SK-N-DZ (cell line): ENCODE measurements around the gene SMYD2.

Source experiments
- DNase-seq: peaks from one replicate; pipeline ENCODE4 v3.0.0-alpha.2; 2015; ENCODE audit warnings: low spot score

SMYD2 gene

GRCh38 chr1:214329470-214330220 is 48.7 kb downstream of the SMYD2 start:
- no peak for DNase-seq

DNA sequence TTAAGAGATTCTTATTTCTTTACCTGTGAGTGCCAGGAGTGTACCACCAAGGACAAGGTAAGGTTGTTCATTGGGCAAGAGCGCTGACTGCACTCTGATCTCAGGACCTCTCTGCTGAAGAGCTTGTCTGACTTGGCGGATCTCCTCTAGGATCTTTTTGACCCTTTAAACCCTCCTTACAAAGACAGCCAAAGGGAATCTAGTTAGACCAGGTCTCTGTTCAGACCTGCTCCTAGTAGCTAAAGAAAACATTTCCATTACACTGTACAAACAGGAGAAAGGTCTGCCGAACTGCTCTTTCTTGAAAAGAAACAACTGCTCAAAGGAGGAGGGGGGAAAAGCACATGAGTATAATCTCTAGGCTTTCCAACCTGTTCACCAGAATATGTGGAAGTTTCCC is 49.3 kb downstream of the SMYD2 start:
- no peak for DNase-seq

GRCh38 chr1:214330715-214331114 is 49.8 kb downstream of the SMYD2 start:
- DNase-seq = no peak

DNA sequence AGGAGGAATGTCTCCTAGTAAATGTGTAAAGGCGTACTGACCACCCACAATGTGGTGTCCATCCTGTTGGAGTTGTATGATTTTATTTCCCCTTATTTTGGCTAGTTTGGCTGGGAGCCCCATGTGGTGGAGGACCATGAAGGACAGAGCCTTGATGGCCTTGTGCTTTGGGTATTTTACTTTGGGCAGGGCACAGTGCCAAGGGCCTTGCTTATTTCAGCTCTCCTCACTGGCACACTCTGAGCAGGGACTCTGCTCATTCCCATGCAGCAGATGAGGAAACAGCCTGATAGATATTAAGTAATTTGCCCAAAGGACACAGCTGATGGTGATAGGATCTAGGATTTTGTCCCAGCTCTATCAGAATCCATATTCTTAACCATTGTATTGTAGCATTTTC is 50.2 kb downstream of the SMYD2 start:
- no peak for DNase-seq

DNA sequence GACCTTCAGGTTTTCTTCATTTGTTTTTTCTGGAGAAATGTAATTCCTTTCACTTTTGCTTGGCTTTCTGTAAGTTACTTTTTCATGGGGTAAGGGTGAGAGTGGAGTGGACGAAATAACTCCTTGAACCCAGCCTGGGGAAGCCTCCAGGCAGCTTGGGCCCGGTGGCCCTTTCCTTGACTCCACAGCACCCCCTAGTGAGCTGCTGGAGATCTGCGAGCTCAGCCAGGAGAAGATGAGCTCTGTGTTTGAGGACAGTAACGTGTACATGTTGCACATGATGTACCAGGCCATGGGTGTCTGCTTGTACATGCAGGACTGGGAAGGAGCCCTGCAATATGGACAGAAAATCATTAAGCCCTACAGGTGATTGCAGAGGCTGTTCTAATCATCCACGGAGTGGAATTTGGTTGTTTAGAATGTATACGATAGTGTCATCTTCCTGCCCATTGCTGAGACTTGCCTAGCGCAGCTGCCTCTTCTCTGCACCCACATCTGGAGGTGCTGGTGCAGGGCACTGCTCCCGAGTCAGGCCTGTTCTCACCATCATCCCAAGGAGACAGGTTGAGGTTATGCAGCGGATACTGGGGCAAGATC is 51.0 kb downstream of the SMYD2 start:
- peak; percentile 44 for DNase-seq

DNA sequence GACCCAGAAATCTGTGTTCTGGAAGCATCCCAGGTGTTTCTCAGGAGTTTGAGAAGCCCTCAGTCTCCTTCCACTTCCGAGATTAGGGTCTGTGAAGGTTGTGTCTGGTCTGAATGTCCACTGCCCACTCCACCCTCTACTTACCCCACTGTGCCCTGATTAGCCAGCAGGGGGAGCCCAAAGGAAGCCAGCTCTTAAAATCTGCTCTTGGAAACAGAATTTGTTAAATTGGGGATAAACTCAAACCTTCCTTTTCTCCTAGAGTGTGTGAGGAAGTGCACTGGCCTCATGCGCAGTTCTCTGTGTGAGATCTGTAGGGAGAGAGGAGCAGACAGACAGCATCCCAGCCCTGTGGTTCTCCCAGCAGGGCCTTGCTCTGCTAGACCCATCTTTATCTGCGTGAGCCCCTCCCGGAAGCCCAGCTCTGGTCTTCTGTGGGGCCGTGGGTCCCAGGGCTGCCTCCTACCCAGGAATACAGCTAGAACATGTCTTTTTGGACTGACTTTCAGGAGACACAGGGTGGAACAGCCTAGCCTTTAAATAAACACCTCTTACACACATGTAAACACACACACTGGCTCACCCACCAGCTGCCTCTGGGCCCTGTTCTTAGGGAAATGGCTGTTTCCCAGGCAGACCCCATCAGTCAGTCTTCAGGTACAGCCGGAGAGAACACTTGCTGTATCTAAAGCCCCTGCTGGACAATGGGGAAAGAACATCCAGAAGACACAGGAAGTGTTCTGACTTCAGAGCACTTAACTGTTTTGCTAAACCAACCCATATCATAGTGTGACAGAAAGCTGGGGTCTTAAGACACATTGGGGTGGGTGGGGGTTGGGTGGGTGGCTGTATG is 52.2 kb downstream of the SMYD2 start:
- DNase-seq = peak; percentile 41

GRCh38 chr1:214335567-214335966 is 54.6 kb downstream of the SMYD2 start:
- DNase-seq = no peak

GRCh38 chr1:214337015-214337414 is 56.1 kb downstream of the SMYD2 start:
- DNase-seq = no peak

DNA sequence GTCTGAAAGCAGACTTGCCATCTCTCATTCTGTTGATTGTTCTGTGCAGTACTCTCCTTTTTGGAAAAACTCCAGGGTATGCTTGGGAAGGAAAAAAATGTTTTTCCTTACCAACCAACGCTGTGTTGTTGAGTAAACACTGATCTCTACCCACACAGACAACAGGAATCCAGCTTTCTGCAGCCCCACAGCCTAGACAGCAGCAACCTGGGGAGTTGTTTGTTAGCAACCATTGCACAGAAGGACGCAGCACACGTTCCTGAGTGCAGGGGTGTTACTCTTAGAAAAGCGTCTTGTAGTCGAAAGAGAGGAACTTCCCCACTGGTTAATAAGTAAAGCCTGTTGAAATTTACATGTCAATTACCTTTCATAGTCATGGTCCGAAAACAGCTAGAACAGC is 56.6 kb downstream of the SMYD2 start:
- no peak for DNase-seq

GRCh38 chr1:214338212-214338611 is 57.3 kb downstream of the SMYD2 start:
- no peak for DNase-seq

- DNase-seq = no peak
These were observed 60.5 kb downstream of the SMYD2 start for GRCh38 chr1:214341459-214341858.

GRCh38 chr1:214341932-214342331 is 61.0 kb downstream of the SMYD2 start:
- DNase-seq = no peak

GRCh38 chr1:214342525-214342924 is 61.6 kb downstream of the SMYD2 start:
- DNase-seq = no peak

DNA sequence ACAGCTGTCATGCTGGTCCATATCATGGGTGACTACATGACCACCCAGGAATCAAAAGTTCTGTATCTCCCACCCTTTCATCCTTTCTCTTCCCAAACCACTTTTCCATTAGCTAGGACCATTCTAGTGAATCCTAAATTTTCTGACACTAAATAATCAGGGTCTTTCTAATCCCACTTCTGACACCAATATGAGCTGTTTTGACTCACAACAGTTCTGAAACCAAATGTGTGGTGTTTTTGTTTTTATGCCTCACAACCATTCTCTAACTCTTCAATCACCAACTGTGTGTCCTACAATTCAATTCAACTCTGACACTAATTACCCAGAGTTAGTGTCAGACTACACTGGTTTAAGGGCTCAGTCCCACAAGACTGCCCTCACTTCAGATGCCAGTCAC is 63.9 kb downstream of the SMYD2 start:
- DNase-seq = no peak

DNA sequence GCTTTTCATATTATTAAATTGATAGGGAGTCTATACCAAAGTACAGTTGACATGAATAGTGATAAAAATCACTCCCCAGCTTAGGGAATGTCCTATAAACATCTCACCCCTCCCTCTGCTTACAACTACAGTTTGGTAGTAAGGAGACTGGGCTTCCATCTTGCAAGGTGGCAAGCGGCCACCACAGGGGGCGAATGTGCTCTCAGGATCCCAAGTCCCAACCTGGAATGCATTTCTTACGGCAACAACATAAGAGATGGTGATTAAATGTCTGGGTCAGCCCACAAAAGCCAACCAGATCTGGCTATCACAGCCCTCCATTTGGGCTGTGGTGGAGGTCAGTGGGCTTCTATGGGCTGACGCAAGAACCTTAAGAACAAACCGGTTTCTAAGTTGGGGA is 68.0 kb downstream of the SMYD2 start:
- no peak for DNase-seq

GRCh38 chr1:214349781-214350180 is 68.8 kb downstream of the SMYD2 start:
- DNase-seq = no peak

DNA sequence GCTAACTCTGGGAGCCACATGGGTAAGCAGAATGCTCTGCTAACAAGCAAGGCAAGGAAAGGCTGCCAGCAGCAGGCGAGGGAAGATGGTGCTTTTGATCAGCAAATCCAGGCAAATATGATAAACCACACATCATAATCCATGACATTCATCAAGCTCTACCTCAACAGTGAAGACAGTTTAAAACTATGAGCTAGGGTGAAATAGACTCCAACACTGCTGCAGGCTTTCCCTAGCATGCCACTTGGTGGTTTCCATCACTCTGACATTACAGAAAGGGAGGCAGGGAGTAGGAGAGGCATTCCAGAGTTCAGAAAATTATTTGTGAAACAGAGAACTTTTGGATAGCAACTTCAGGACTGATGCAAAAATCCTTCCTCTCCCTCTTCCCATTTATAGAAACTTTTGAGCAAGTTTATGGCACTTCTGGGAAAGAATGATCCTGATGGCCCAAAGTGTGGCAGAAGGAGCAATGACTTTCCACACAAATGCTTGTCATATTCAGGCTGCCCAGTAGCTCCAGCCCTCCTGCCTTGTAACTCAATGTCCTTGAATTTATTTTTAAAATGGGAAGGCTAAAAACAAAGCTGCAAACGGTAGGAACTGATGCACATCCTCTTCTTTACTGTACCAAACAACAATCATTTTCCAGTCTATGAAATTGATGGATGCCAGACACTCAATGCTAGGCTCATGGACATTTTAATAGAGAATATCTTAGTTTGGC is 70.8 kb downstream of the SMYD2 start:
- DNase-seq = no peak

- no peak for DNase-seq
These were observed 71.9 kb downstream of the SMYD2 start for GRCh38 chr1:214352838-214353237.

- no peak for DNase-seq
These were observed 73.6 kb downstream of the SMYD2 start for GRCh38 chr1:214354440-214355148.

DNA sequence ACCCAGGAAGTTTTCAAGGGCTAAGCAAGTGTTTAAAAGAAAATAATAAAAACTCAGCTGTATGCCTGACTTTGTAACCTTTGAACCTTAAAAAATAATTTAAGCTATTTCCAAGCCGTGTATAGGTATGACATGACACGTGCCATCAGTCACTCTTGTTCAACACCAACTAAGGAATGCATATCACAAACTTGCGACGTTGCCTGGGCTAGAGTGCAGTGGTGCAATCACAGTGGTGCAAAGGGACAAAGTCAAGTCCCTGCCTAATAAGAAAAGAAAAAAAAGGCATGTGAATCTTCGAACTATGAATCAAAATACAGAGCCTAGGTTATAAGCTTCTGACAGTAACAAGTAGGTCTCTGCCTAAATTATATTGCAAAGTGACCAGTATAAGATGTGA is 79.2 kb downstream of the SMYD2 start:
- no peak for DNase-seq

DNA sequence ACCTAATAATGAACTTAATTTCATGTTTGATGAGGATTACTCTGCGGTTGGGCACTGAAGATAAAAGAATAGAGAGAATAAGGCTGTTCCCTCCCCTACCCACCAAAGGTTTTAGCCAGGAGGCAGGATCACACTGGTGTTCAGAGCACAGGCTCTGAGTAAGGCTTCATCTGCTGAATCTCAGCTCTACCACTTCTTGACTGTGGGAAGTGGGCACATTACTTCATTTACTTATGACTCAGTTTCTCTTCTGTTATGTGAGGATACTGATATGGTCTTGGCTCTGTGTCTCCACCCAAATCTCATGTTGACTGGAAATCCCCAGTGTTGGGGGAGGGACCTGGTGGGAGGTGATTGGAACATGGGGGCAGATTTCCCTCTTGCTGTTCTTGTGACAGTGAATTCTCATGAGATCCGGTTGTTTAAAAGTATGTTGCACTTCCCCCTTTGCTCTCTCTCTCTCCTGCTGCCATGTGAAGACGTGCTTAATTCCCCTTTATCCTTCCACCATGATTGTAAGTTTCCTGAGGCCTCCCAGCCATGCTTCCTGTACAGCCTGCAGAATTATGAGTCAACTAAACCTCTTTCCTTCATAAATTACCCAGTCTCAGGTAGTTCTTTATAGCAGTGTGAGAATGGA is 79.7 kb downstream of the SMYD2 start:
- no peak for DNase-seq
